GM06990 (cell line): ENCODE data around the gene MAP3K4.

Experiments used
- DNase-seq: peaks from one replicate; pipeline ENCODE4 v3.0.0-alpha.2; 2011; ENCODE audit not compliant: insufficient read length; ENCODE audit errors: extremely low read depth
- H3K27me3 ChIP-seq: replicated peaks from 2 replicates; pipeline ENCODE4 v1.6.0; 2011; ENCODE audit warnings: low read length; ENCODE audit not compliant: control insufficient read depth, insufficient read depth
- H3K36me3 ChIP-seq: 2 replicates; pipeline ENCODE4 v1.5.1; 2011; ENCODE audit warnings: low read length; ENCODE audit not compliant: control insufficient read depth, insufficient read depth
- H3K4me3 ChIP-seq: replicated peaks from 2 replicates; pipeline ENCODE4 v1.5.1; 2011; ENCODE audit warnings: low read depth, mild to moderate bottlenecking, control low read depth, low read length
- CTCF ChIP-seq: IDR thresholded peaks from 2 replicates; pipeline ENCODE4 v1.5.1; 2011; ENCODE audit warnings: low read length, control low read depth, mild to moderate bottlenecking, inconsistent platforms; ENCODE audit not compliant: insufficient read depth, poor library complexity, severe bottlenecking

The MAP3K4 gene

GRCh38 chr6:160951187-160952030, 40.2 kb upstream of the MAP3K4 start:
- no peak for TF ChIP-seq CTCF
- no peak overlapping the region for H3K4me3 ChIP-seq

GRCh38 chr6:160952633-160953281, 38.8 kb upstream of the MAP3K4 start:
- no peaks in the 10 kb centered on the region for H3K36me3 ChIP-seq
- no peak for TF ChIP-seq CTCF
- DNase-seq = no peak

More at GRCh38 chr6:160951187-160952030, 40.2 kb upstream of the MAP3K4 start:
- Histone ChIP-seq H3K27me3 (no peaks in the 10 kb centered on the region), H3K36me3 (no peaks in the 10 kb centered on the region)
- no peak for DNase-seq

DNA sequence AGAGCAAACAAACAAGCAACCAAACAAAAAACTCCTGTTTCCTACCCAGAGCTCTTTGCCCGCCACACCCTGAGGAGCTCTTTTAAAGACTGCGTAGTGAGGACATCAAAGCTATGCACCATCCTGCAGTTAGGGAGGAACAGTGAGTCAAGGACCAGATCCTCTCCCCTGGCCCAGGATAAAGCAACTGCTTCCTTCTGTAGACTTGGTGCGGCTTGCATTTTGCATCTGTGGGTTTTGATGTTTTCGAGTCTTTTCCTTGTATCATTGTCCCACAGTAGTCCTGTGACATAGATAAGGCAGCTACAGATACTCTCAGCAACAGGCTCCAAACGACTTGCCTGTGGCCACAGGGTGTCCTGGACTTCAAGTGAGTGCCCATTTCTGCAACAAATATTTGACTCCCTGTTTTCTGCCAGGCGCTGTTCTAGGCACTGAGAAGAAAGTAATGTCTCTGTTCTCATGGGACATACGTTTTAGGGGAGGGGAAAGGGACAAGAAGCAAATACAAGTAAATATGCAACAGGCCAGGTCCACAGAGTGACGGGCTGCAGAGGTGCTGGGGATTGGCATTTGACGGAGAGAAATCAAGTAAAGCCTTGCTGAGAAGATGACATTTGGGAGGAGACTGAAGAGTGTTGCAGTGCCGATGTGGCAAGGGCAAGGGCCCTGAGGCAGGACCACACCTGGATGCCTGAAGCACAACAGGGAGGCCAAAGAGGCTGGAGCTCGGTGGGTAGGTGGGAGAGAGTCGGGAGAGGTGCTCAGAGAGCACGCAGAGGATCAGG, 35.9 kb upstream of the MAP3K4 start:
- H3K36me3 ChIP-seq = no peaks in the 10 kb centered on the region
- DNase-seq = no peak
- H3K27me3 ChIP-seq = no peaks in the 10 kb centered on the region
- TF ChIP-seq CTCF = no peak
- no peak overlapping the region for H3K4me3 ChIP-seq

More at GRCh38 chr6:160952633-160953281, 38.8 kb upstream of the MAP3K4 start:
- Histone ChIP-seq H3K27me3 (no peaks in the 10 kb centered on the region), H3K4me3 (no peak overlapping the region)

- TF ChIP-seq CTCF = no peak
- Histone ChIP-seq H3K36me3 (no peaks in the 10 kb centered on the region), H3K4me3 (no peak overlapping the region), H3K27me3 (no peaks in the 10 kb centered on the region)
- DNase-seq = no peak
These were observed 35.1 kb upstream of the MAP3K4 start for GRCh38 chr6:160956300-160957035.

DNA sequence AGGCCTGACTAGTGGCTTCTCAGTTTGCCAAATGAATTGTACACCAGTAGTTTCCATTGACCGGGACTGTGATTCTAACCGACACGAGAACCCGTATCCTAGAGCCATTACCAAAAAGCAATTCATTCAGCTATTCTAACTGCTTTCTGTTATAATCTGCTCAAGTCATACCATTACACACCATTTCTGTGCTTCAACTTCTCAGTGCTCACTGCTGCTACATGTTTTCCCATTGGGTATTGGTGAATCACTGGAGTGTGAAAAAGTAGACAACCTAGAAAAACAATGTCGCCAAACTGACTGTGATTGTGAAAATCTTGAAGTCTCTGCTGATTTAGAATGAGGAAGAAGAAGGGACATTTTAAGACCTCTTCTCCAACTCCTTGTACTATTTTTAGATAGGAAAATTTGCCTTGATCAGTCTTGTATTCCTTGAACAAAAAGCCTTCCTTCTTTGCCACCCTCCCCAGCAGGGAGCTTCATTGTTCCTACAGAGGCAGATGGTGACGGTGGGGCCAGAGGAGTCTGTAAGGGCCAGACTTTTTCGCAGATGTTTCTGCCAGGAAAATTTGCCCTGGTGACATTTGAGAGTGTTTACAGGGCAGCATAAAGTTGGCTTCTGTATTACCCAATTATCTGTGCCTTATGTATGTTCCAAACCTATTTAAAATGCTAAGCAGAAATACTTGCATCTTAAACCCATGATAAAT, 31.7 kb upstream of the MAP3K4 start:
- no peak for TF ChIP-seq CTCF
- H3K4me3 ChIP-seq = no peak overlapping the region
- no peaks in the 10 kb centered on the region for H3K27me3 ChIP-seq
- H3K36me3 ChIP-seq = no peaks in the 10 kb centered on the region
- no peak for DNase-seq
